HG03378 (cell line): ENCODE measurements around the gene MGAT4B.
A peak's percentile ranks its signal among the peaks of the same experiment; 100 is the strongest.
"Not testable (repeated sequence)": the region's sequence is repeated elsewhere in the genome, so short reads cannot be mapped to it uniquely, and the experiment has no call there.

Experiments
- ATAC-seq: cut with Tn5 transposase; IDR thresholded peaks from one replicate; pipeline ENCODE4 v1.9.1; 2021; ENCODE audit warnings: mild to moderate bottlenecking, moderate library complexity; ENCODE audit not compliant: unreplicated experiment

MGAT4B gene

DNA sequence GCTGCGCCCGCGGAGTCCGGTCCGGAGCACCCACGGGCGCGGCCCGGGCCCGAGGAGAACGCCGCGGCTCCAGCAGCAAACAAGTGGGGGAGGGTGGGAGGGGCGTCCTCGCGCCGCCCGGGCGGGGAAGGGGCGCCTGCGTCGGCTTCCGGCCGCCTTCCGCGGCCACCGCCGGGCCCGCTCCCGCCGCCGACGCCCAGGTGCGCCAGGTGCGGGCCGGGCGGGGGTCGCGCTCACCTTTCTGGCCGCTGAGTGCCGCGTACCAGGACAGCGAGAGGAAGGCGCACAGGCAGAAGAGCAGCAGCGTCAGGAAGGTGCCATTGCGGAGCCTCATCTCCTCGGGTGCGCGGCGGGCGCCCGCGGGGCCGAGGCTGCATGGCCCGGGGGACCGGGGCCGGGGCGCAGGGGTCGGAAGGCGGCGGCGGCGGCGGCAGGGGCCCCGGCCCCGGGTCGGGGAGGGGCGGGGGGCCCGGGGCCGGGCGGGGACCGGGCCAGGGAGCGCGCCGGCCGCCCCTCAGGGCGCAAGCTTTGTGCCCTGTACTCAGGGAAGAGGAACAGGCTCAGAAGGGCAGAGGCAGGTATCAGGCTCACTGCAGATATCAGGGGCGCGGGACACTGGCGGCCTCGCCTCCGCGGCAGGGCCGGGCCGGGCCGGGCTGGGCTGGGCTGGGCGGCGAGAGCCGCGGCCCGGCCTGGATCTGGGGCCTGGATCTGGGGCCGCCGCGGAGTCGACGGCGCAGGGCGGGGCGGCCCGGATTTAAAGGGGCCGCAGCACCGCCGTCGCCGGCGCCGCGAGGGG lies at the start of gene MGAT4B:
MGAT4B (minus strand) TSS at position 617 of the 799 bp plus-strand sequence; CDS start at position 334, 283 bp downstream.
- ATAC-seq, result peak; percentile 30

DNA sequence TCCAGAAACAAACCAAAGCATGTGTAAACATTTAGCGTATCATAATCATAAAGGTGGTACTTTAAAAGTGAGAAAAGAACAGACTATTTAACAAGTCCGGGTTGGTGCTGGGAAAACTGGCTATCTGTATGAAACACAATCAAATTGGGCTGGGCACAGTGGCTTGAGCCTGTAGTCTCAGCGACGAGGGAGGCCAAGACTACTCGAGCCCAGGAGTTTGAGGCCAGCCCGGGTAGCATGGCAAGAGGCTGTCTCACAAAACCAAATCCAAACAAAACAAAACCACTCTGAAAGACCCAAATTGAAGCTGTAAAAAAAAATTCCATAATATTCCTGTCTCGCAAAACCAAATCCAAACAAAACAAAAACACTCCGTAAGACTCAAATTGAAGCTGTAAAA lies 47.7 kb upstream of the MGAT4B start:
- no peak for ATAC-seq

DNA sequence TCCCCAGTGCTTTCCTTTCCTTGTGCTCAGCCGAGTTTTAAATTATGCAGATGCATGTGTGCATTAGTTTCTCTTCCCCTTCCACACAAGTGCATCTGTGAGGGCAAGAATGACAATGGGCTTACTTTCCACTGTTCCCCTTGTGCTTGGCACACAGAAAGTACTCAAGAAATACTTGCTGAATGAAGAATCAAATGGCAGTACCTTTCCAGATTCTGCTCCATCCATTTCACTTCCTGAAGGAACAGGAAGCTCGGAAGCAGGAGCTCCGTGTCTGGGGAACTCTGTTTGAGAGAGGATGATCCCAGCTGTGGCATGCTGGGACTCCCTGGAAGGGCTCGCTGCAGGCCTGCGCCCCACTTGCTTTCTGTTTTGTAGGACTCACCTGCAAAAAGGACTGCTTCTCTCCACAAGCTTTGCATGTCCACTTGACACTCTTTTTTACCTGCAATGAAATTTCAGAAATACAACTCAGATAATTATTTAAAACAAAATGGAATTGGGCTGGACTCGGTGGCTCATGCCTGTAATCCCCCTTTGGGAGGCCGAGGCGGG lies 46.4 kb upstream of the MGAT4B start:
- peak; percentile 81 for ATAC-seq

DNA sequence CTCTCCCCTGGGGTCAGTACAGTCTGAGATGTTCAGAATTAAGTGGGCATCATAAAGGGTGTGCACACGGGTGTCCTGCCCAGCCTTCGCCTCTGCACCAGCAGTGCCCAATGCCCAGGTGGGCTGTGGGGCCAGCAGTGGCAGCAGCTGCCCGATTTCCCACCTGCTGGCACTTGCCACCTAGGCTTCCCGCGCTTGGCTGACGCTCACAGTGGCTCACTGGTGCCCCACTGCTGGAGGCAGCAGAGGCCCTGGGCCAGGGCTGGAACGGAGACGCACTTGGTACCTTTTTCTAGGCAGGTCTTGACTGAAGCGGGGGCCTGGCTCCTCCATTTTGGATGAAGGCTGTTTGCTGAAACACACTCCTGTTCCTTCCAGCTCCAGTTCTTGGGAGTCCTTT lies 35.0 kb upstream of the MGAT4B start:
- no peak for ATAC-seq

DNA sequence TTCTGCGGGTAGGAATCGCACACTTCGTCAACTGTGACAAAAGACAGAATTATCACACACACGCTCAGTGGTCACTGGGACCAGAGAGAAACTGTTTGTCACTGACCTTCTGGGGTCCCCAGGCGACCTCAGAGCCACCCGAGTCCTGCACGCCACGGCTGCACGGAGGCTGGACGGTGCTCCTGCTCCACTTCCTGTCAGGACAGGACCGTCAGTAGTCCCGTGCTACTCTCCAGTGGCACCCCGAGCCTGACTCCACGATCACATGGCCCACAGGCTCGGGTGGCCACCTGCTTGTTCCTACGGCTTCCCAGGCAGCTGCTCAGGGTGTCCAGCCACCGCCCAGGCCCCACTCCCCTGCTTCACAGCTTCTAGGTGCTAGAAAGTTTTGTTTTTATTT lies 34.1 kb upstream of the MGAT4B start:
- no peak for ATAC-seq

DNA sequence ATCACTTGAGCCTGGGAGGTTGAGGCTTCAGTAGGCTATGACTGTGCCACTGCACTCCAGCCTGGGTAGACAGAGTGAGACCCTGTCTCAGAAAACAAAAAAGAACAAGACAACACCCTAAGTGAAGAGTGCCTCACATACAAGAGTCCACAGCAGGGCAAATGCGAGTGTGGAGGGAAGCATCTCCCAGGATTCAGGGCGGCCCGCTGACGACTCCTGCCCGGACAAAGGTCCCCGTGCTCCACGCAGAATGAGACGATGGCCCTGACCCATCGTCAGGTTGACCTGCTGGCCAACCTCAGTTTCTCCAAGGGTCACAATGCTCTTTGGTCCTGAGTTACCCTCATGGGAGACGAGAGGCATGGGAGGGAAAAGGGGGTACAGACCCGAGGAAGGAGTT lies 33.7 kb upstream of the MGAT4B start:
- no peak for ATAC-seq

DNA sequence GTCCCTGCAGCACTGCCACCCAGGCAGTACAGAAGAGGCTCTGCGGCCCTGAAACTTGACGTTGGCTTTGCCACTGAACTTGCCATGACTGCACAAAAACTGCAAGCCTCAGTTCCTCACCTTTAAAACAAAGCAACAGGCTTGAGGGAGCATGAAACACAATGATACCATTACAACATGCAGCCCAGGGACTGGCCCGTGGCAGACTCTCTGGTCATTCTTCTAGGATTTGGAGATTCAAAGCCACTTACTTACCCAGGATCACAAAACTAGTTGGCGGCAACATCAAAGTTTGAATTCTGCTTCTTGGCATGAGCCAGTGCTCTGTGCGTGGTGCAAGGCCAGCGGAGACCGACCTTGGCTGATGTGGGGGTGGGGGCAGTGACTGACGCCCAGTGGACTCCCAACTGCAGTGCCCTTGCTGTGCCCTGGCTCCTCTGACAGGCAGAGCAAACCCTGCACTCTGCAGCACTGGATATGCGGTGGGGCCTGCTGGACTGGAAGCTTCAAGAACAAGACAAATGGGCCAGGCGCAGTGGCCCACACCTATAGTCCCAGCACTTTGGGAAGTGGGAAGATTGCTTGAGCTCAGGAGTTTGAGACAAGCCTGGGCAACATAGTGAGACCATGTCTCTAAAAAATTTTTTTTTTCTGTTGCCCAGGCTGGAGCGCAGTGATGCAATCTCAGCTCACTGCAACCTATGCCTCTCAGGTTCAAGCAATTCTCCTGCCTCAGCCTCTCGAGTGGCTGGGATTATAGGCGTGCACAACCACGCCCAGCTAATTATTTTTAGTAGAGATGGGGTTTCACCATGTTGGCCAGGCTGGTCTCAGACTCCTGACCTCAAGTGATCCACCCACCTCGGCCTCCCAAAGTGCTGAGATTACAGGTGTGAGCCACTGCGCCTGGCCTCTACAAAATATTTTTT lies 32.9 kb upstream of the MGAT4B start:
- ATAC-seq, result no peak

DNA sequence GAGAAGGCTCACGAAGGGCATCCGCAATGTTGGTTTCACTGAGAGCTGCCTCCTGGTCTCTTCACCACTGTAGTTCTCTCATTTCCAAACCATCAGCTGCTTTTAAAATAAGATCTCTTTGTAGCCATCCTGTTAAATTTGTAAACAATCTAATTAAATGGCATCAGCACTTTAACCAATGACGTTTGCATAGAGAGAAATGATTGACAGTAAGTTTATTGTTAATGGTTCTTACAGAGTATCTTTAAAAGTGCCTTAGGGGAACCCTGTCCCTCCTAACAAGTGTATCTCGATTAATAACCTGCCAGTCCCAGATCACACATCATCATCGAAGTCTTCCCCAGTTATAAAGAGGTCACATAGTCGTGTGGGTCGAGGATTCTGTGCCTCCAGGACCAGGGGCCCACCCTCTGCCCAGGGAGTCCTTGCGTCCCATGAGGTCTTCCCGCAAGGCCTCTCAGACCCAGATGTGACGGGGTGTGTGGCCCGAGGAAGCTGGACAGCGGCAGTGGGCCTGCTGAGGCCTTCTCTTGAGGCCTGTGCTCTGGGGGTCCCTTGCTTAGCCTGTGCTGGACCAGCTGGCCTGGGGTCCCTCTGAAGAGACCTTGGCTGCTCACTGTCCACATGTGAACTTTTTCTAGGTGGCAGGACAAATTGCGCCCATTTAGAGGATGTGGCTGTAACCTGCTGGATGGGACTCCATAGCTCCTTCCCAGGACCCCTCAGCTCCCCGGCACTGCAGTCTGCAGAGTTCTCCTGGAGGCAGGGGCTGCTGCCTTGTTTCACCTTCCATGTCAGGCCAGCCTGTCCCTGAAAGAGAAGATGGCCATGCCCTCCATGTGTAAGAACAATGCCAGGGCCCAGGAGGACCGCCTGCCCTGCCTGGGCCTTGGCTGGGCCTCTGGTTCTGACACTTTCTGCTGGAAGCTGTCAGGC lies 30.7 kb upstream of the MGAT4B start:
- no peak for ATAC-seq

DNA sequence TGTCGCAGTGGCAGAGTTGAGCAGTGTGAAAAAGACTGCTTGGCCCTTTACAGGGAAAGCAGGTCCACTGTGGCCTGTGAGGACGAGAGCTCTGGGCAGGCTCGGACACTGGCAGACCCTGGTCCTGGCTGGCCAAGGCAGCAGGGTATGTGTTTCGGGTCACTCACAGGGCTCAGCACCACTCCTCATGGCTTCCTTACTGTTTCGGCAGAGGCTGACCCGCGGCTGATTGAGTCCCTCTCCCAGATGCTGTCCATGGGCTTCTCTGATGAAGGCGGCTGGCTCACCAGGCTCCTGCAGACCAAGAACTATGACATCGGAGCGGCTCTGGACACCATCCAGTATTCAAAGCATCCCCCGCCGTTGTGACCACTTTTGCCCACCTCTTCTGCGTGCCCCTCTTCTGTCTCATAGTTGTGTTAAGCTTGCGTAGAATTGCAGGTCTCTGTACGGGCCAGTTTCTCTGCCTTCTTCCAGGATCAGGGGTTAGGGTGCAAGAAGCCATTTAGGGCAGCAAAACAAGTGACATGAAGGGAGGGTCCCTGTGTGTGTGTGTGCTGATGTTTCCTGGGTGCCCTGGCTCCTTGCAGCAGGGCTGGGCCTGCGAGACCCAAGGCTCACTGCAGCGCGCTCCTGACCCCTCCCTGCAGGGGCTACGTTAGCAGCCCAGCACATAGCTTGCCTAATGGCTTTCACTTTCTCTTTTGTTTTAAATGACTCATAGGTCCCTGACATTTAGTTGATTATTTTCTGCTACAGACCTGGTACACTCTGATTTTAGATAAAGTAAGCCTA lies 29.8 kb upstream of the MGAT4B start:
- ATAC-seq, result peak; percentile 43

DNA sequence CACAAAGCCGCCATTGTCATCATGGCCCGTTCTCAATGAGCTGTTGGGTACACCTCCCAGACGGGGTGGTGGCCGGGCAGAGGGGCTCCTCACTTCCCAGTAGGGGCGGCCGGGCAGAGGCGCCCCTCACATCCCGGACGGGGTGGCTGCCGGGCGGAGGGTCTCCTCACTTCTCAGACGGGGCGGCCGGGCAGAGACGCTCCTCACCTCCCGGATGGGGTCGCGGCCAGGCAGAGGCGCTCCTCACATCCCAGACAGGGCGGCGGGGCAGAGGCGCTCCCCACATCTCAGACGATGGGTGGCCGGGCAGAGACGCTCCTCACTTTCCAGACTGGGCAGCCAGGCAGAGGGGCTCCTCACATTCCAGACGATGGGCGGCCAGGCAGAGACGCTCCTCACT lies 28.2 kb upstream of the MGAT4B start:
- not testable (repeated sequence) for ATAC-seq

DNA sequence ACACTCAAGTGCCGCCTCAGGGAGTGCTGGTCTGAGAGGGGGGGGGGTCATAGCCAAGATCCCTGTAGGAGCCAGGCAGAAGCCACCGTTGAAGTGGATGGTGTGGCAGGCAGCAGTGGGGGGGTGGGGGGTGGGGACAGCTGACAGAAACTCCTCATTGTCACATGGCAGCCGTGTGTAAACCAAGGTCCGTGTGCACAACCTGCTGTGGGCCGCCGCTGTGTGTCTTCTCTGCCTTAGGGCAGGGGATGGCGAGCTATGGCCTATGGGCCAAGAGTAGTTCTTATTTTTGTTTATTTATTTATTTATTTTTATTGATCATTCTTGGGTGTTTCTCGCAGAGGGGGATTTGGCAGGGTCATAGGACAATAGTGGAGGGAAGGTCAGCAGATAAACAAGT lies 27.5 kb upstream of the MGAT4B start:
- ATAC-seq, result no peak

DNA sequence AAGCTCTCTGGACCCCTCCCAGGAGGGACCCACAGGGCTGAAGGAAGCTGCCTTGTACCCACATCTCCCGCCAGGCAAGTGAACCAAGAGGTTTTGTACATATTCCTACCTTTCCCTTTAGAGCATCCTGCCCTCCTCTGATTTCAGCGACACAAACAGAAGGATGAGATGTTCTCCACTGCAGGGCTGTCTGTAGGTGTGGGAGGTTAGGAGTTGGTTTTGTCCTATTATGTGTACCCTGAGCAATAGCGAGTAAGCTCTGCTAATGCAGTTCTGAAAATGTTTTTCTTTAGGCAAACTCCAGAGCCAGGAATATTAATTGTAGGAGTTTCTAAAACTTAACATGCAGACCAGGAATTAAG lies 27.0 kb upstream of the MGAT4B start:
- ATAC-seq, result no peak

DNA sequence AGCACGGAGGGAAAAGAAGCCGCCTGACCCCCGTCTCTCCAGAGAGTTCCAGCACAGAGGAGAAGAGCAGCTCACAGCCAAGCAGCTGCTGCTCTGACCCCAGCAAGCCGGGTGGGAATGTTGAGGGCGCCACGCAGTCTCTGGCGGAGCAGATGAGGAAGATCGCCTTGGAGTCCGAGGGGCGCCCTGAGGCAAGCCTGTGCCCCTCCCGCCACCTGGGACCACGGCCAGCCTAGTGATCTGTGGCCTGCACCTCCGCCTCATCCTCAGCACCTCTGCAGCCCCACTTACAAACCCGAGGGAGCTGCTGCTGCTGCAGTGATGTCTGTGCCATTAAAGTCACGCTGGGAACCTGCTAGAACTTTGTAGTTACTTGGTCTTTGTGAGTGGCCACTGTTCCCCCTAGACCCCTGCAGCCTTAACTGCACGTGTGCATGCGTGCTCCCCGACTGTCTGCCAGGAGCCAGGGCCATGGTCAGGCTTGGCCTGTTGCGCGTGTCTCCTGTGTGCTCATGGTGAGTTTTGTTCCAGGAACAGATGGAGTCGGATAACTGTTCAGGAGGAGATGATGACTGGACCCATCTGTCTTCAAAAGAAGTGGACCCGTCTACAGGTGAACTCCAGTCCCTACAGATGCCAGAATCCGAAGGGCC lies 26.5 kb upstream of the MGAT4B start:
- no peak for ATAC-seq

DNA sequence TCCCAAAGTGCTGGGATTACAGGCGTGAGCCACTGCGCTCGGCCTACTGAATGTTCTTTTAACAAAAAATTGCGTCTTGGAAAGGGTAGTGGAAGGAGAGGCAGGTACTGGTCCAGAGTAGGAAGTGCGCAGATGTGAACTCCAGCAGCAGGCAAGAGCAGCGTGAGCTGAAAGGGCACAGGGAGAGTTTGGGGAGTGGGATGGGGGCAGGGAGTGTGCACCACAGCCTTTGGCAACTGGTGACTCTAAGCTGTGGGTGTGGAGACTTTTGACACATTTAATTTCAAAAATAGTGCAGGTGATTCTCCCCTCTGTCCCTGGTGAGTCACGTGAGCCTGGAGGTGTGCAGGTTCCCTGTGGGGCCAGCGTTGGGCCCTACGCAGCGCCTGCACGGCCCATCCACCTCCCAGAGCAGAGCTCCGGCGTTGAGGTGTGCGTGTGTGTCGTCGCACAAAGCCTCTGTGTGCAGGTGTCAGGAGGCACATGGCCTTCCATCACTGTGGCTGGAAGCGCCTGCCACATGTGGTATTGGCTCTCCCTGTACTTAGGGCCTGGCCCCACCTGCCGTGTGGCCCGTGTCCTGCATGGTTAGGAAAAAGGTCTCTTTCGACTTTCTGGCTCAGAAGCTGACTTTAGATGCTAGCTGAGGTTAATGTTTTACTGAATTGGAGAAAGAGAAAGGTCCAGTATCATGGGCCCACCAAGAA lies 25.5 kb upstream of the MGAT4B start:
- no peak for ATAC-seq

DNA sequence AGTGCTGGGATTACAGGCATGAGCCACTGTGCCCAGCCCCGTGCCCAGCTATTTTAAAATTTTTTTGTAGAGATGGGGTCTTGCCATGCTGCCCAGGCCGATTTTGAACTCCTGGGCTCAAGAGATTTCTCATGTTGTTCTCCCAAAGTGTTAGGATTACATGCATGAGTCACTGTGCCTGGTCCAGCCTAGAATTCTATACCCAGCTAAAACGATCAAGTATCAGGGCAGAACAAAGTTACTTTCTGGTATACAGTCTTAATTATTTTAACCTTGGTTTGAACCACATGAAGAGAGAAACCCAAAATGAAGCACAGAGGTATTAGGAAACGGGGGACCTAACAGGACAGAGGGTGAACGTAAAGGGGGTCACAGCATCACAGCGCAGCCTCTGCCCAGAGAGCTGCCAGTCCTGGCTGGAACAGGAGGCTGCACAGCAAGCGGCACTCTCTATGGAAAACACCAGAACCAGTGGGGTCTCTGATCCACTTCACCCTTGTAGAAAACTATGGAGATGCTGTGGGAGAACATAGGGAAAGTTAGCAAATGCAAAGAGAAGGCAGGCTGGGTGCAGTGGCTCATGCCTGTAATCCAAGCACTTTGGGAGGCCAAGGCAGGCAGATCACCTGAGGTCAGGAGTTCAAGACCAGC lies 24.3 kb upstream of the MGAT4B start:
- ATAC-seq, result no peak

DNA sequence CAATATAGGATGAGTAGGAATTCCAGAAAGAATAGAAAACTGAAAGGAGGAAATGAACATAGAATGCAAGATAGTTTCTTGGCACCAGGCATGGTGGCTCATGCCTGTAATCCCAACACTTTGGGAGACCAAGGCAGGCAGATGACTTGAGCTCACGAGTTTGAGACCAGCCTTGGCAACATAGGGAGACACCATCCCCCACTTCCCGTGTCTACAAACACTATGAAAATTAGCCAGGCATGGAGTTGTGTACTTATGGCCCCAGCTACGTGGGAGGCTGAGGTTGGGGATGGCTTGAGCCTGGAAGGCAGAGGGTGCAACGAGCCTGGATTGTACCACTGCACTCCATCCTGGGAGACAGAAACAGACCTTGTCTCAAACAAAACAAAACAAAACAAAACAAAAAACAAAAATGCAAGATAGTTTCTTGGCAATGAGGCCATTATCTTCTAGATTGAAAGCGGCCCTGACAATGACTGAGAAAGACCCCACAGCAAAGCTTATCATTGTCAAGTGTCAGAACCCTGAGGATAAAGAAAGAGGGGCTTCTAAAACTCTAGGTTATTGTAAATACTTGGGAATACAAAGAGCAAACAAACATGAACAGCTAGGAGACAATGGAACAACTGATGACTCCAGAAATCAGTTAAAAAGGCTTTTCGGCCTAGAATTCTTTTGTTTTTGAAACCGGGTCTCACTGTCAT lies 23.2 kb upstream of the MGAT4B start:
- no peak for ATAC-seq

DNA sequence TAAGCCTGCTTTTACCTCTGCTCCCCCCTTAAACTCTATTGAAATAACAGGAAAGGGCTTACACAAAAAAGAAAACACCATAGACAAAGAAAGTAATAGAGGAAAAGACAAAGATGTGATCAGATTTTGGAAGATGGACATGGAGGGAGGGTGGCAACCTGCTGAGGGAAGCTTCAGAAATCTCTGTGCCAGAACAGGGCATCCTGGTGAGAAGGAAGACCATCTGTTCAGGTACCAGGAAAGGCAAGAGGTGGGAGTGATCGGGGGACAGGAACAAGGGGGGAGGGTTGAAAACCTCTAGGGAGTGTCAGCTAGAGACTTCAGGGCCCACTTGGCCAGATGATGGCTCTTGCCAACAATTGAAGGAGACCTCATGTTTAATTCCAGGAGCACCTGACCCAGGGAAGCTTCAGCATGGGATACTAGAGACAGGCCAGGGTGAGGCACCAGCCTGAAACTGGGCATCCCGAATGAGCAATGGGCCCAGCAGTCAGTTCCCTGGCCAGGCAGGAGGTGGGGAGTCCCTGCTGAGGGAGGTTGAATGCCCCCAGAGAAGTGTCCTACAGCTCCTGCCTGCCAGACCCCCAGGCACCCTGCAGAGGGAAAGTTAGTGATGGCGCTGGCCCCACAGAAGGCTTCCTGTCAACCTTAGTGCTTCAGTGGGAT lies 22.2 kb upstream of the MGAT4B start:
- no peak for ATAC-seq
